Breast epithelium (tissue), 3 donors: ENCODE measurements around the gene AVPR2.

Experiments
- CTCF ChIP-seq, 3 donors: fragments of 450-650 bp; IDR thresholded peaks; one replicate each; pipeline ENCODE4 v1.5.1; 2016 to 2017; ENCODE audit warnings: antibody characterized with exemption in 3 of 3, mild to moderate bottlenecking in 3 of 3, moderate library complexity in 3 of 3
- POLR2A ChIP-seq: fragments of 450-650 bp; IDR thresholded peaks from one replicate; pipeline ENCODE4 v1.6.1; 2016; ENCODE audit warnings: antibody characterized with exemption, mild to moderate bottlenecking, moderate library complexity

GRCh38 chrX:153944800-153945150 is 40.3 kb downstream of the AVPR2 start:
- TF ChIP-seq CTCF (IDR thresholded peaks at IDR 0.05) (no peak), POLR2A (no peak)
